Limb (tissue), 2 donors: ENCODE measurements around the gene LRP1B.
"Not testable (repeated sequence)": the region's sequence is repeated elsewhere in the genome, so short reads cannot be mapped to it uniquely, and the experiment has no call there.

Source experiments
- DNase-seq, 2 donors: peaks; one replicate each; pipeline ENCODE4 v3.0.0-alpha.2; 2016; ENCODE audit errors: extremely low spot score in 2 of 2

Gene LRP1B

GRCh38 chr2:141038341-141038740, 1092.5 kb downstream of the LRP1B start:
- no peak for DNase-seq

GRCh38 chr2:141037361-141037760, 1093.5 kb downstream of the LRP1B start:
- DNase-seq, result no peak

GRCh38 chr2:141035846-141036420, 1094.9 kb downstream of the LRP1B start:
- DNase-seq, result no peak

- no peak for DNase-seq
These were observed 1101.3 kb downstream of the LRP1B start for GRCh38 chr2:141029428-141030078.

- DNase-seq, result no peak
These were observed 1103.6 kb downstream of the LRP1B start for GRCh38 chr2:141027221-141027620.

GRCh38 chr2:141021611-141022010, 1109.2 kb downstream of the LRP1B start:
- no peak for DNase-seq

- no peak for DNase-seq
These were observed 1109.7 kb downstream of the LRP1B start for GRCh38 chr2:141021109-141021508.

- no peak for DNase-seq
These were observed 1110.5 kb downstream of the LRP1B start for GRCh38 chr2:141020346-141020745.

GRCh38 chr2:141015341-141016047, 1115.3 kb downstream of the LRP1B start:
- peak in 1 of 2 donors; percentile 22 for DNase-seq

GRCh38 chr2:141003967-141004657, 1126.7 kb downstream of the LRP1B start:
- no peak for DNase-seq

- no peak for DNase-seq
These were observed 1129.1 kb downstream of the LRP1B start for GRCh38 chr2:141001750-141002149.

- no peak for DNase-seq
These were observed 1132.2 kb downstream of the LRP1B start for GRCh38 chr2:140998577-140998976.

- DNase-seq, result no peak
These were observed 1132.8 kb downstream of the LRP1B start for GRCh38 chr2:140998017-140998416.

- DNase-seq, result no peak
These were observed 1136.0 kb downstream of the LRP1B start for GRCh38 chr2:140994856-140995255.

GRCh38 chr2:140990416-140990815, 1140.4 kb downstream of the LRP1B start:
- DNase-seq, result no peak

- no peak for DNase-seq
These were observed 1142.2 kb downstream of the LRP1B start for GRCh38 chr2:140988597-140988996.

- no peak for DNase-seq
These were observed 1144.4 kb downstream of the LRP1B start for GRCh38 chr2:140986456-140986855.

- DNase-seq, result no peak
These were observed 1155.6 kb downstream of the LRP1B start for GRCh38 chr2:140975237-140975636.

GRCh38 chr2:140972724-140973123, 1158.1 kb downstream of the LRP1B start:
- no peak for DNase-seq

- not testable (repeated sequence) for DNase-seq
These were observed 1166.5 kb downstream of the LRP1B start for GRCh38 chr2:140964324-140964723.

GRCh38 chr2:140949932-140950331, 1180.9 kb downstream of the LRP1B start:
- DNase-seq, result no peak

GRCh38 chr2:140947236-140947635, 1183.6 kb downstream of the LRP1B start:
- no peak for DNase-seq
